Measurements from ENCODE around the gene DNHD1.
"Not testable (repeated sequence)": the region's sequence is repeated elsewhere in the genome, so short reads cannot be mapped to it uniquely, and the experiment has no call there.

DNHD1 gene

GRCh38 chr11:6505577-6506240, 8.6 kb downstream of the DNHD1 start:
- no peaks in the 10 kb centered on the region; the same call in 1 of the 2 replicates for H3K4me1 ChIP-seq (ENCODE audit: insufficient read depth, low read length)
- no peak overlapping the region for H3K4me3 ChIP-seq (ENCODE audit: low read length)
- no peak overlapping the region for H3K9ac ChIP-seq (ENCODE audit: low read depth, low read length)
- no peak overlapping the region for H3K27ac ChIP-seq (ENCODE audit: low read depth, low read length)
- peaks cover 23% of the 10 kb centered on the region for H3K36me3 ChIP-seq (ENCODE audit: insufficient read depth, low read length)
- H3K9me3 ChIP-seq (ENCODE audit: insufficient read depth, low read depth, low read length) = no peaks in the 10 kb centered on the region
- WGBS = 84% methylated on average over 2 of the region's 2 CpGs
- no peaks in the 10 kb centered on the region for H3K27me3 ChIP-seq (ENCODE audit: insufficient read depth, low read length)

- Histone ChIP-seq H3K4me3 (ENCODE audit: low read length) (no peak overlapping the region), H3K36me3 (ENCODE audit: insufficient read depth, low read length) (peaks cover 31% of the 10 kb centered on the region), H3K4me1 (ENCODE audit: insufficient read depth, low read length) (no peaks in the 10 kb centered on the region)
Measured at GRCh38 chr11:6516865-6517264, 19.8 kb downstream of the DNHD1 start.

GRCh38 chr11:6520265-6520664, 23.2 kb downstream of the DNHD1 start:
- no peak overlapping the region for H3K9ac ChIP-seq (ENCODE audit: low read depth, low read length)
- H3K4me1 ChIP-seq (ENCODE audit: insufficient read depth, low read length) = no peaks in the 10 kb centered on the region
- WGBS = 91% methylated on average over 3 of the region's 3 CpGs
- H3K36me3 ChIP-seq (ENCODE audit: insufficient read depth, low read length) = peaks cover 11% of the 10 kb centered on the region
- no peak overlapping the region for H3K4me3 ChIP-seq (ENCODE audit: low read length)
- no peak overlapping the region for H3K27ac ChIP-seq (ENCODE audit: low read depth, low read length)
- H3K9me3 ChIP-seq (ENCODE audit: insufficient read depth, low read depth, low read length) = no peaks in the 10 kb centered on the region
- no peaks in the 10 kb centered on the region for H3K27me3 ChIP-seq (ENCODE audit: insufficient read depth, low read length)

More at GRCh38 chr11:6516865-6517264, 19.8 kb downstream of the DNHD1 start:
- peaks cover 3% of the 10 kb centered on the region; the same call in 1 of the 2 replicates for H3K9me3 ChIP-seq (ENCODE audit: insufficient read depth, low read depth, low read length)
- no peak overlapping the region for H3K27ac ChIP-seq (ENCODE audit: low read depth, low read length)
- no peak overlapping the region for H3K9ac ChIP-seq (ENCODE audit: low read depth, low read length)
- no peaks in the 10 kb centered on the region for H3K27me3 ChIP-seq (ENCODE audit: insufficient read depth, low read length)

DNA sequence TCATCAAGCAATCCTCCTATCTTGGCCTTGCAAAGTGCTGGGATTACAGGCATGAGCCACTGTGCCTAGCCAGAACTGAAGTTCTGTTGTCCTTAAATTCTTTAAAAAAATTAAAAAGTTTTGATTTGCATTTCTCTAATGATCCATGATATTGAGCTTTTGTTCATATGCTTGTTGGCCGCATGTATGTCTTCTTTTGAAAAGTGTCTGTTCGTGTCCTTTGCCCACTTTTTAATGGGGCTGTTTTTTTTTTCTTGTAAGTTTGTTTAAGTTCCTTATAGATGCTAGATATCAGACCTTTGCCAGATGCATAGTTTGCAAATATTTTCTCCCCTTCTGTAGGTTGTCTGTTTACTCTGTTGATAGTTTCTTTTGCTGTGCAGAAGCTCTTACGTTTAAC, 24.9 kb downstream of the DNHD1 start:
- 95% methylated on average over 3 of the region's 3 CpGs for WGBS

DNA sequence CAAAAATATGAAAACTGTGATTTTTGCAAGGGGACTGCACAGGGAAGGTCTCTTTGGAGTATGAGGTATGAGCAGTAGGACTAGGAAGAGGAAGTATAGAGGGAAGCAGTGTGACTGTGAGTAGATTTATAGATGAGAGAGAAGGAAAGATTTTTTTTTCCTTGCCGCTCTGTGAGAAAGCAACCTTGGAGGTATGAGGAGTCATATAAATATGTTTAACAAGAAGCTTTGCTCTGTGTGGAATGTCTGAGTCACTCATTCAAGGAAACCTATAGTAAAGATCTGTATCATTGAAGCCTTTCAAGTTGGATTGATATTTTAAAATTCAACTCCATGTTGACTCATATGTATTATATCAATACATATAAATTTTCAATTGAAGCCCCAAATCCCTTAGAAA, 26.2 kb downstream of the DNHD1 start:
- Histone ChIP-seq H3K4me1 (ENCODE audit: insufficient read depth, low read length) (no peaks in the 10 kb centered on the region), H3K9ac (ENCODE audit: low read depth, low read length) (no peak overlapping the region), H3K36me3 (ENCODE audit: insufficient read depth, low read length) (peaks cover 6% of the 10 kb centered on the region; the same call in 1 of the 2 replicates), H3K4me3 (ENCODE audit: low read length) (no peak overlapping the region), H3K27me3 (ENCODE audit: insufficient read depth, low read length) (no peaks in the 10 kb centered on the region), H3K9me3 (ENCODE audit: insufficient read depth, low read depth, low read length) (no peaks in the 10 kb centered on the region), H3K27ac (ENCODE audit: low read depth, low read length) (no peak overlapping the region)
- 0% methylated on average over 1 of the region's 1 CpG for WGBS

More for the DNA sequence above, 24.9 kb downstream of the DNHD1 start:
- not testable (repeated sequence) for H3K27me3 ChIP-seq (ENCODE audit: insufficient read depth, low read length); H3K4me1 ChIP-seq (ENCODE audit: insufficient read depth, low read length); H3K9me3 ChIP-seq (ENCODE audit: insufficient read depth, low read depth, low read length); H3K4me3 ChIP-seq (ENCODE audit: low read length); H3K27ac ChIP-seq (ENCODE audit: low read depth, low read length); H3K36me3 ChIP-seq (ENCODE audit: insufficient read depth, low read length); H3K9ac ChIP-seq (ENCODE audit: low read depth, low read length)

DNA sequence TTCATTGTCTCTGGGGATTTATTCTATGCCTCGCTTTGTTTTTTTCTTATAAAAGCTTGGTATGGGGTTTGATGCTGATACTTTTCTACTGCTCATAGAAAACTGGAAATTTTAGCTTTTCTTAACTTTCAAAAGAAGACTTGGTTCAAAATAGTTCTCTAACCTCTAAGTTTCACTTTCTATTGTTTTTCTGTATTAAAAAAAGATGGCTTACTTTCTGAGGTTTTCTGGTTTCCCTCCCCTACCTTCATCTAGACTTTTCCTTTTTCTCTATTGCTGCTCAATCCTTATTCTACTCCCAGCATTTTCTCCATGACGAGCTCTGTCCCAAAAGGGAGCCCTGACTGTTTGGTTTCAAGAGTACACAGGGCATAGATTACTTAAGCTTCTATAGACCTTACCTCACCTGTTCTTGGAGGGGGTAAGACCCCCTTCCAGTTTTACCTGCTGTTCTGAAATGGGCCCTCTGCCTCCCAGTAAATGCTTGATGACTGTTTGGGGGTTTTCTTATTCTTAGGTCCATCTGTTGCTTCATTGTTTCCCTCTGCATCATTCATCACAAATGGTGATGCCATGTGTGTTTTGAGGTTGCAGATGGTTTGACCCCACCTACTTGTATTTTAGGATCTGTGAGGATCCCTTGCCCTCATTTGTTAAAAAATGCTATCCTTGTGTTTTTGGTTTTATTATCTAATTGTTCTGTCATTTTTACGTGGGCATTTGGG, 29.5 kb downstream of the DNHD1 start:
- H3K9ac ChIP-seq (ENCODE audit: low read depth, low read length) = no peak overlapping the region
- 0 out of 2 replicates have a peak, but pooled peaks cover 3% of the 10 kb centered on the region for H3K36me3 ChIP-seq (ENCODE audit: insufficient read depth, low read length)
- no peaks in the 10 kb centered on the region for H3K9me3 ChIP-seq (ENCODE audit: insufficient read depth, low read depth, low read length)
- no peaks in the 10 kb centered on the region for H3K4me1 ChIP-seq (ENCODE audit: insufficient read depth, low read length)
- no peak overlapping the region for H3K4me3 ChIP-seq (ENCODE audit: low read length)
- H3K27me3 ChIP-seq (ENCODE audit: insufficient read depth, low read length) = no peaks in the 10 kb centered on the region
- no peak overlapping the region for H3K27ac ChIP-seq (ENCODE audit: low read depth, low read length)
- 89% methylated on average over 3 of the region's 3 CpGs for WGBS

GRCh38 chr11:6529266-6529665, 32.2 kb downstream of the DNHD1 start:
- no peak overlapping the region for H3K9ac ChIP-seq (ENCODE audit: low read depth, low read length)
- no peak overlapping the region for H3K27ac ChIP-seq (ENCODE audit: low read depth, low read length)
- no peak overlapping the region for H3K4me3 ChIP-seq (ENCODE audit: low read length)
- WGBS = 91% methylated on average over 1 of the region's 2 CpGs
- no peaks in the 10 kb centered on the region for H3K4me1 ChIP-seq (ENCODE audit: insufficient read depth, low read length)
- H3K36me3 ChIP-seq (ENCODE audit: insufficient read depth, low read length) = no peaks in the 10 kb centered on the region
- H3K9me3 ChIP-seq (ENCODE audit: insufficient read depth, low read depth, low read length) = no peaks in the 10 kb centered on the region
- H3K27me3 ChIP-seq (ENCODE audit: insufficient read depth, low read length) = no peaks in the 10 kb centered on the region

DNA sequence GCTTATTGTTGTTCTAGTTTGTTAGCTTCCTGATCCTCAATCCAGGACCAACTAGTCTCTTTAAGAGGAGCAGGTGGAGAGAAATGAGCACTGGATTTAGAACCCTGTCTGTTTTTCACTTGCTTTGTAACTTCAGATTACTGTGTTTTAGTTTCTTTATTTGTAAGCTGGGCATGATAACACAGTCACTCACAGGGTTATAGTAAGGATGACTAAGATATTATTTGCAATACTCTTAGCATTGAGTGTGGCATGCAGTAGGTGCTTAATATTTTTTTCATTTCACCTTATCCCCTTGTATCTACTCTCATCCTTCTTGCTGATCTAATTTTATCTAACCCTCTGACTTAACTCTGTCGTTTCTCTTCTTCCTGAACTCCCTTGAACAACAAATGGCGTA, 33.8 kb downstream of the DNHD1 start:
- 94% methylated on average over 2 of the region's 2 CpGs for WGBS
- Histone ChIP-seq H3K9me3 (ENCODE audit: insufficient read depth, low read depth, low read length) (no peaks in the 10 kb centered on the region), H3K36me3 (ENCODE audit: insufficient read depth, low read length) (no peaks in the 10 kb centered on the region), H3K9ac (ENCODE audit: low read depth, low read length) (no peak overlapping the region), H3K4me3 (ENCODE audit: low read length) (no peak overlapping the region), H3K27ac (ENCODE audit: low read depth, low read length) (no peak overlapping the region), H3K4me1 (ENCODE audit: insufficient read depth, low read length) (no peaks in the 10 kb centered on the region), H3K27me3 (ENCODE audit: insufficient read depth, low read length) (no peaks in the 10 kb centered on the region)

DNA sequence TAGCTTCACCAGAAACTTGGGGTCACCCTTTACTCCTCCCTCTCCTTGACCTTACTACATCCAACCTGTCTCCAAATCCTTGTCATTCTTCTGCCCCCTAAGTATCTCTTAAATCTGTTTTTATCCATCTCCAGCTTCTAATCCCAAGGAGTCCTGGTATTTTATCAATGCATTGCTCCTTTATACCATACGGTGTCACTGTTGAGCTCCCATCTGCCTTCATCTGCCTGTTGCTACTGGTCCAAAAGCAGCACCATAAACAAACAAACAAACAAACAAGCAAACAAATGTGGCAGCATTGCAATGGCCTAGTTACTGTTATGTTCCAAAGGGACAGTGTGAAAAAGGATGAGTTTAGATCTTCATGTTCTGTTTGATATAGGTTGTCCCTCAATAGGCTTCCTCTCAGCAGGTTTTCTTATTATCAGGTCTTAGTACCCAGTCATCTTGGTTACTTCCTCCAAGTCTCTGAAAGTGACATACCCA, 34.2 kb downstream of the DNHD1 start:
- WGBS = 0% methylated on average over 1 of the region's 1 CpG
- H3K36me3 ChIP-seq (ENCODE audit: insufficient read depth, low read length) = no peaks in the 10 kb centered on the region
- no peak overlapping the region for H3K27ac ChIP-seq (ENCODE audit: low read depth, low read length)
- H3K9me3 ChIP-seq (ENCODE audit: insufficient read depth, low read depth, low read length) = no peaks in the 10 kb centered on the region
- H3K4me1 ChIP-seq (ENCODE audit: insufficient read depth, low read length) = no peaks in the 10 kb centered on the region
- H3K9ac ChIP-seq (ENCODE audit: low read depth, low read length) = no peak overlapping the region
- no peaks in the 10 kb centered on the region for H3K27me3 ChIP-seq (ENCODE audit: insufficient read depth, low read length)
- no peak overlapping the region for H3K4me3 ChIP-seq (ENCODE audit: low read length)

- no peak overlapping the region for H3K27ac ChIP-seq (ENCODE audit: low read depth, low read length)
- H3K36me3 ChIP-seq (ENCODE audit: insufficient read depth, low read length) = no peaks in the 10 kb centered on the region
- WGBS = 72% methylated on average over 7 of the region's 8 CpGs
- H3K9me3 ChIP-seq (ENCODE audit: insufficient read depth, low read depth, low read length) = no peaks in the 10 kb centered on the region
- H3K27me3 ChIP-seq (ENCODE audit: insufficient read depth, low read length) = no peaks in the 10 kb centered on the region
- H3K9ac ChIP-seq (ENCODE audit: low read depth, low read length) = no peak overlapping the region
- H3K4me3 ChIP-seq (ENCODE audit: low read length) = no peak overlapping the region
- H3K4me1 ChIP-seq (ENCODE audit: insufficient read depth, low read length) = 0 out of 2 replicates have a peak, but pooled peaks cover 3% of the 10 kb centered on the region
Measured at GRCh38 chr11:6538456-6538855, 41.4 kb downstream of the DNHD1 start.

GRCh38 chr11:6538945-6539344, 41.9 kb downstream of the DNHD1 start:
- Histone ChIP-seq H3K4me1 (ENCODE audit: insufficient read depth, low read length) (0 out of 2 replicates have a peak, but pooled peaks cover 3% of the 10 kb centered on the region), H3K36me3 (ENCODE audit: insufficient read depth, low read length) (no peaks in the 10 kb centered on the region), H3K27ac (ENCODE audit: low read depth, low read length) (no peak overlapping the region), H3K4me3 (ENCODE audit: low read length) (no peak overlapping the region), H3K27me3 (ENCODE audit: insufficient read depth, low read length) (no peaks in the 10 kb centered on the region), H3K9me3 (ENCODE audit: insufficient read depth, low read depth, low read length) (no peaks in the 10 kb centered on the region), H3K9ac (ENCODE audit: low read depth, low read length) (no peak overlapping the region)
- 92% methylated on average over 3 of the region's 3 CpGs for WGBS

Measured in HUES64 (cell line).